CD4-positive, alpha-beta T cell treated with Interleukin-17A for 1 hour (primary cell): ENCODE data around the gene SNAPC4.
"Not testable (repeated sequence)": the region's sequence is repeated elsewhere in the genome, so short reads cannot be mapped to it uniquely, and the experiment has no call there.

ENCODE experiments used
- DNase-seq: peaks from one replicate; pipeline ENCODE4 v3.0.0-alpha.2; 2020

SNAPC4 gene

GRCh38 chr9:136352682-136353081 lies 47.3 kb downstream of the SNAPC4 start:
- DNase-seq, result no peak

DNA sequence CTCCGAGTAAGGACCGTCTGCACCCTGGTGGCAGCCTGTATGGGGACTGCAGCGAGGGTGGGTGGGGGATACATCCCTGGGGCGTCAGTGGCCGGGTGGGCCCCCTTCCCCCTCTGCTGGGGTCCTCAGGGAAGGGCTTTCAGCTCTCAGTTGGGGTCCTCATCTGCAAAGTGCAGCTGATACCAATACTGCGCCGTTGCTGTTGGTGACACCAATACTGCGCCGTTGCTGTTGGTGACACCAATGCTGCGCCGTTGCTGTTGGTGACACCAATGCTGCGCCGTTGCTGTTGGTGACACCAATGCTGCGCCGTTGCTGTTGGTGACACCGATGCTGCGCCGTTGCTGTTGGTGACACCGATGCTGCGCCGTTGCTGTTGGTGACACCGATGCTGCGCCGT lies 48.1 kb downstream of the SNAPC4 start:
- DNase-seq, result not testable (repeated sequence)

- DNase-seq, result no peak
These were observed 48.6 kb downstream of the SNAPC4 start for GRCh38 chr9:136351252-136351800.
